CD4-positive, alpha-beta T cell treated with Interleukin-17A for 4 hours (primary cell): Measurements from ENCODE around the gene CEP250.
A peak's percentile ranks its signal among the peaks of the same experiment; 100 is the strongest.
"Not testable (repeated sequence)": the region's sequence is repeated elsewhere in the genome, so short reads cannot be mapped to it uniquely, and the experiment has no call there.

ENCODE experiments used
- DNase-seq: peaks from one replicate; pipeline ENCODE4 v3.0.0-alpha.2; 2020; ENCODE audit warnings: mixed read lengths

The CEP250 gene

GRCh38 chr20:35497780-35498189, 42.4 kb downstream of the CEP250 start:
- no peak for DNase-seq

GRCh38 chr20:35499271-35499670, 43.9 kb downstream of the CEP250 start:
- DNase-seq = no peak

- no peak for DNase-seq
Measured at GRCh38 chr20:35502352-35502751, 47.0 kb downstream of the CEP250 start.

GRCh38 chr20:35503281-35503680, 47.9 kb downstream of the CEP250 start:
- DNase-seq = no peak

GRCh38 chr20:35503841-35504561, 48.6 kb downstream of the CEP250 start:
- no peak for DNase-seq

GRCh38 chr20:35504751-35505150, 49.4 kb downstream of the CEP250 start:
- DNase-seq = no peak

- no peak for DNase-seq
Measured at GRCh38 chr20:35506179-35506578, 50.8 kb downstream of the CEP250 start.

- DNase-seq = no peak
Measured at GRCh38 chr20:35506872-35507638, 51.7 kb downstream of the CEP250 start.

- DNase-seq = no peak
Measured at GRCh38 chr20:35508493-35509218, 53.3 kb downstream of the CEP250 start.

- DNase-seq = no peak
Measured at GRCh38 chr20:35510951-35511735, 55.7 kb downstream of the CEP250 start.

GRCh38 chr20:35511814-35512420, 56.5 kb downstream of the CEP250 start:
- DNase-seq = no peak

GRCh38 chr20:35514371-35514932, 59.1 kb downstream of the CEP250 start:
- DNase-seq = no peak

GRCh38 chr20:35515341-35515740, 59.9 kb downstream of the CEP250 start:
- DNase-seq = no peak

- DNase-seq = no peak
Measured at GRCh38 chr20:35515949-35516645, 60.7 kb downstream of the CEP250 start.

GRCh38 chr20:35517125-35517524, 61.7 kb downstream of the CEP250 start:
- no peak for DNase-seq

GRCh38 chr20:35517767-35518166, 62.4 kb downstream of the CEP250 start:
- not testable (repeated sequence) for DNase-seq

GRCh38 chr20:35518955-35519354, 63.6 kb downstream of the CEP250 start:
- no peak for DNase-seq

- DNase-seq = peak; percentile 33
Measured at GRCh38 chr20:35523298-35523888, 68.0 kb downstream of the CEP250 start.

GRCh38 chr20:35525639-35526038, 70.2 kb downstream of the CEP250 start:
- no peak for DNase-seq

- DNase-seq = no peak
Measured at GRCh38 chr20:35527122-35527769, 71.8 kb downstream of the CEP250 start.
